Gastrocnemius medialis (tissue), 4 donors: ENCODE data around the gene SMIM43.

Experiments used
- POLR2A ChIP-seq, 2 donors: fragments of 450-650 bp; IDR thresholded peaks; one replicate each; pipeline ENCODE4 v1.6.1; 2017; ENCODE audit warnings: antibody characterized with exemption in 2 of 2, mild to moderate bottlenecking in 2 of 2, moderate library complexity in 2 of 2
- TF ChIP-seq, protein P1 (sequence below), 5 experiments: fragments of 450-650 bp in 3 of 5; fragments of 200-600 bp in 2 of 5; sonication (generic) in 2 of 5; IDR thresholded peaks in 4 of 5; conservative IDR thresholded peaks in 1 of 5; 1 replicate in 4 of 5; 2 replicates in 1 of 5; pipeline ENCODE4 v1.5.1; 2016 to 2019; ENCODE audit warnings: antibody characterized with exemption in 5 of 5, mild to moderate bottlenecking in 3 of 5, moderate library complexity in 3 of 5

DNA sequence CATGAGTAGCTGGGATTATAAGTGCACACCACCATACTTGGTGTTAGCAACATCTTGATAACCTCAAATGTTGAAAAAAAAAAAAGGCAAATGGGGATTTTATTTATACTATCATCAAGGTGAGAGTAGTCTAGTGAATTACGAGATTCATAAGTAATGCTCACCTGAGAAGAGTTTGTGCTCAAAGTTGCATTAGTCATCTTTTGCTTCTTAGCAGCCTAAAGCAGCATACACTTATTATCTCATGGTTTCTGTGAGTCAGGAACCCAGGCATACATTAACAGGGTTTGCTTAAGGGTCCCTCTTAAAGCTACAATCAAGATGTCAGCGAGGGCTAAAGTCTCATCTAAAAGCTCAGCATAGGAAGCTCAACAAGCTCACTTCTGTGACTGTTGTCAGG is 28.0 kb upstream of the SMIM43 start:
- TF ChIP-seq, protein P1, sequence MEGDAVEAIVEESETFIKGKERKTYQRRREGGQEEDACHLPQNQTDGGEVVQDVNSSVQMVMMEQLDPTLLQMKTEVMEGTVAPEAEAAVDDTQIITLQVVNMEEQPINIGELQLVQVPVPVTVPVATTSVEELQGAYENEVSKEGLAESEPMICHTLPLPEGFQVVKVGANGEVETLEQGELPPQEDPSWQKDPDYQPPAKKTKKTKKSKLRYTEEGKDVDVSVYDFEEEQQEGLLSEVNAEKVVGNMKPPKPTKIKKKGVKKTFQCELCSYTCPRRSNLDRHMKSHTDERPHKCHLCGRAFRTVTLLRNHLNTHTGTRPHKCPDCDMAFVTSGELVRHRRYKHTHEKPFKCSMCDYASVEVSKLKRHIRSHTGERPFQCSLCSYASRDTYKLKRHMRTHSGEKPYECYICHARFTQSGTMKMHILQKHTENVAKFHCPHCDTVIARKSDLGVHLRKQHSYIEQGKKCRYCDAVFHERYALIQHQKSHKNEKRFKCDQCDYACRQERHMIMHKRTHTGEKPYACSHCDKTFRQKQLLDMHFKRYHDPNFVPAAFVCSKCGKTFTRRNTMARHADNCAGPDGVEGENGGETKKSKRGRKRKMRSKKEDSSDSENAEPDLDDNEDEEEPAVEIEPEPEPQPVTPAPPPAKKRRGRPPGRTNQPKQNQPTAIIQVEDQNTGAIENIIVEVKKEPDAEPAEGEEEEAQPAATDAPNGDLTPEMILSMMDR (IDR thresholded peaks at IDR 0.05 in 4 of 5, conservative IDR thresholded peaks at IDR 0.05 in 1 of 5): no peak
- TF ChIP-seq POLR2A (IDR thresholded peaks at IDR 0.05): no peak
